GM06990 (cell line): Measurements from ENCODE around the gene DENND1A.

Source experiments
- DNase-seq: peaks from one replicate; pipeline ENCODE4 v3.0.0-alpha.2; 2011; ENCODE audit not compliant: insufficient read length; ENCODE audit errors: extremely low read depth
- H3K27me3 ChIP-seq: replicated peaks from 2 replicates; pipeline ENCODE4 v1.6.0; 2011; ENCODE audit warnings: low read length; ENCODE audit not compliant: control insufficient read depth, insufficient read depth
- H3K36me3 ChIP-seq: 2 replicates; pipeline ENCODE4 v1.5.1; 2011; ENCODE audit warnings: low read length; ENCODE audit not compliant: control insufficient read depth, insufficient read depth
- H3K4me3 ChIP-seq: replicated peaks from 2 replicates; pipeline ENCODE4 v1.5.1; 2011; ENCODE audit warnings: low read depth, mild to moderate bottlenecking, control low read depth, low read length
- CTCF ChIP-seq: IDR thresholded peaks from 2 replicates; pipeline ENCODE4 v1.5.1; 2011; ENCODE audit warnings: low read length, control low read depth, mild to moderate bottlenecking, inconsistent platforms; ENCODE audit not compliant: insufficient read depth, poor library complexity, severe bottlenecking

The DENND1A gene

GRCh38 chr9:123651871-123652270, 278.1 kb downstream of the DENND1A start:
- peaks cover 1% of the 10 kb centered on the region for H3K36me3 ChIP-seq
- DNase-seq = no peak
- no peaks in the 10 kb centered on the region for H3K27me3 ChIP-seq
- no peak for TF ChIP-seq CTCF
- no peak overlapping the region for H3K4me3 ChIP-seq

- Histone ChIP-seq H3K36me3 (peaks cover 1% of the 10 kb centered on the region), H3K27me3 (no peaks in the 10 kb centered on the region), H3K4me3 (no peak overlapping the region)
- no peak for DNase-seq
- TF ChIP-seq CTCF = no peak
Measured at GRCh38 chr9:123651273-123651672, 278.7 kb downstream of the DENND1A start.

- Histone ChIP-seq H3K4me3 (no peak overlapping the region), H3K27me3 (no peaks in the 10 kb centered on the region), H3K36me3 (peaks cover 1% of the 10 kb centered on the region)
- TF ChIP-seq CTCF = no peak
- no peak for DNase-seq
Measured at GRCh38 chr9:123649909-123650308, 280.0 kb downstream of the DENND1A start.

GRCh38 chr9:123647145-123647544, 282.8 kb downstream of the DENND1A start:
- DNase-seq = no peak
- peaks cover 1% of the 10 kb centered on the region for H3K36me3 ChIP-seq
- H3K4me3 ChIP-seq = no peak overlapping the region
- no peak for TF ChIP-seq CTCF
- H3K27me3 ChIP-seq = no peaks in the 10 kb centered on the region

GRCh38 chr9:123645762-123646161, 284.2 kb downstream of the DENND1A start:
- no peaks in the 10 kb centered on the region; the same call in none of the 2 replicates for H3K36me3 ChIP-seq
- DNase-seq = no peak
- H3K4me3 ChIP-seq = no peak overlapping the region
- no peaks in the 10 kb centered on the region for H3K27me3 ChIP-seq
- TF ChIP-seq CTCF = no peak

- peaks cover 2% of the 10 kb centered on the region for H3K36me3 ChIP-seq
- no peak for DNase-seq
- no peak for TF ChIP-seq CTCF
- H3K27me3 ChIP-seq = no peaks in the 10 kb centered on the region
- H3K4me3 ChIP-seq = no peak overlapping the region
Measured at GRCh38 chr9:123645126-123645525, 284.8 kb downstream of the DENND1A start.
